GM18951 (cell line): ENCODE data around the gene ULK4.

Experiments
- POLR2A ChIP-seq: IDR thresholded peaks from 4 replicates; pipeline ENCODE4 v1.6.1; 2011; ENCODE audit warnings: mild to moderate bottlenecking; ENCODE audit not compliant: insufficient read length, insufficient read depth; ENCODE audit errors: extremely low read depth
- in situ Hi-C: fragments of 300-500 bp; cut with MboI; formaldehyde crosslinking; loops from one replicate; pipeline ENCODE4 v1.12.0; 2022; ENCODE audit warnings: low sequenced_read_pairs, mixed read lengths, inconsistent platforms; ENCODE audit not compliant: unreplicated experiment

Gene ULK4

DNA sequence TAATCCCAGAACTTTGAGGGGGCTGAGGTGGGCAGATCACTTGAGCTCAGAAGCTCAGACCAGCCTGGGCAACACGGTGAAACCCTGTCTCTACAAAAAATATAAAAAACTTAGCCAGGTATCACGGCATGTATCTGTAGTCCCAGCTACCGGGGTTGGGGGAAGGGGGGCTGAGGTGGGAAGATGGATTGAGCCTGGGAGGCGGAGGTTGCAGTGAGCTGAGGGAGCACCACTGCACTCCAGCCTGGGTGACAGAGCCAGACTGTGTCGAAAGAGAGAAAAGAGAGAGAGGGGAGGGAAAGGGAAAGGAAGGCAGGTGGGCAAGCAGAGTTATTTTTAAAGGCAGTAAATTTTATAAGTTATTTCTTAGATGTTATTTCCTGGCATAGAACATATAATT, 368.1 kb downstream of the ULK4 start:
- TF ChIP-seq POLR2A, result no peak
- in situ Hi-C loops, result no loop called here

DNA sequence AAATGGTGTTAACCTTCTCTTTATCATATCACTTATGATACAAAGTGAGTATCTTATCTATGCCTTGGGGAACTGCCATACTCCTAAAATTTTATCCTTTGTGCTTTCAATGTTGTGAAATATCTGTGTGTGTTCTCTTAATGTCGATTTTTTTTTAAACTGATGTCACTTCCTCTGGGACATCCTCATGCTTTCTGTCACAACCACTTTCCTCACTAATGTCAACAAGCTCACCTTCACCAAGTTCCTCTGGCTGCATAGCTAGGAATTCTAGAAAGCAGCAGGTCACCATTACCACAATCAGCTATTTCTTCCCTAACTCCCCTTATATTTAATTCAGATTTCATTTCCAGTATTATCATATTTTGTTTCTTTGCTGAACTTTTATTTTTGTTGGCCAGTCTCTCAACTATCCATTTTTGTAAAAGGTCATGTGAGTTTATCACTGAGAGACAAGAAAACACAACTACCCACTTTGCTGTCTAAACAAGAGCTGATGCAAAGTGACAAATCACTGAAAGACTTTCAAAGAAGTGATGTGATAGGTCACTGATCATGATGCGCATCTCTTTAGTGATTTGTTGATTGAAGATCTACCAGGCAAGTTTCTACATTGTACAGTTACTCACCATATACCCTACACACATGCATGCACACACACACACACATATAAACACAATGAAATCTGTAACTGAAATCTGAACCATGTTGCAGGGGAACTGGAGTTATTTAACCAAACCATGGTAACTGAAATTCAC, 369.0 kb downstream of the ULK4 start:
- no peak for TF ChIP-seq POLR2A
- in situ Hi-C loops, result no loop called here

DNA sequence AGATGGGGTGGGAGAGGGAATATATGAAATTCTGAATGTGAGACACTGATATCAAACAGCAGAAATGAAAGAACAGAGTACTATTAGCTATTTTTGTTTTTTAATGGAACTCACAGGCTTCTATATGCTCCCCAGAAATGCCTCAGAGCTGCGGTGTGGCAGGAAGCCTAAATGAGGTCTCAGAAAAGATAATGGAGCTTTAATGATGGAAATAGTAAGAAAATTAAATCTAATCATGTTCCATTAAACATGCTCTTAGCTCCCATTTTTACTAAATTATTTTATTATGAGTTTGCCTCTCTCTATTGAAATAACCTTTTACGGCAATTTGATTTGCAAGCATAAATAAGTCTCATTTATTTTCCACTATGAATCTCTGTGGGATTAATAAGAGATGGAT, 378.9 kb downstream of the ULK4 start:
- TF ChIP-seq POLR2A, result no peak
- in situ Hi-C loops, result no loop called here

DNA sequence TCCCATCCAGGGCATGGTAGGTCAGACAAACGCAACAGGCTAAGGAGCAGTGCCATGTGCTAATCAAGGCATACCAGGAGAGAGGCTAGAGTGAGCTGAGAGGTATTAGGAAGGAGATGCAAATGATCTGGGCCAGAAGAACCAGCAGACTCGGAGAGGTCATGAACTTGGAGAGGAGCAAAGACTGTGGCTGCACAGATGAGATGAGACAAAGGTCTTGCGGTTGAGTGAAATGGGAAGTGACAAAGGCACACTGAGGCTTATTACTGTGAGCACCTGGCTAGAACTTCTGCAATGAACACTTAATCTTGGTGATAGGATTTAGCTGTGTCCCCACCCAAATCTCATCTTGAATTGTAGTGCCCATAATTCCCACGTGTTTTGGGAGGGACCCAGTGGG, 380.2 kb downstream of the ULK4 start:
- in situ Hi-C loops, result no loop called here

DNA sequence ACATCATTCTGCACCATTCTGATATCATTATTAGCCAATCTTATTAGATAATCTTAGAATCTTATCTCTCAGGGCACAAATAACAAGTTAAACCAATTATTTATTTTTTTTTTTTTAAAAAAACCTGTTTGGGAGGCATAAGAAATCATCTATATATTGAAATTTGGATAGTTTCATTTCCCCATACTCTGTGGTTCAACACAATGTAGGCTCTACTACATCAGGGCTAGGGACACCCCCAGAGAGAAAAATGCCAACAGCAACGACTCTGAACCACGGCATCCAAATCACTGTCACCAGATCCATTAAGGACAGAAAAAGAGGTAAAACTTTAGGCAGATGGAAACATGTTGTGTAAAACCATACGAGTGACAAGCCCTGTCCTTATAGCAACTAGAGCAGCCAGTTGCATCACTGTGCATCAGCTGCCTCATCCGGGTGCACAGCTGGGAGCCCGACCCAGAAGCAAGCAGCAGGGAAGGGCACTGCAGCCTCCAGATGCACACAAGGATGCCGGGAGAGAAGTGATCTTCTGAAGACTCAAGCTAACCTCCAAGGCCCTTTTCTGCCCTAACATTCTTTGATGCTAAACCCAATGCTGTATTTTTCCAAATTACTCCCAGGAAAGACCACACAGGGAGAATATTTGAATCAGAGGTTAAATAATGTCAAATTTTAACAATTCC, 381.5 kb downstream of the ULK4 start:
- in situ Hi-C loops, result no loop called here
- TF ChIP-seq POLR2A, result no peak

More for the DNA sequence above, 380.2 kb downstream of the ULK4 start:
- TF ChIP-seq POLR2A, result no peak

DNA sequence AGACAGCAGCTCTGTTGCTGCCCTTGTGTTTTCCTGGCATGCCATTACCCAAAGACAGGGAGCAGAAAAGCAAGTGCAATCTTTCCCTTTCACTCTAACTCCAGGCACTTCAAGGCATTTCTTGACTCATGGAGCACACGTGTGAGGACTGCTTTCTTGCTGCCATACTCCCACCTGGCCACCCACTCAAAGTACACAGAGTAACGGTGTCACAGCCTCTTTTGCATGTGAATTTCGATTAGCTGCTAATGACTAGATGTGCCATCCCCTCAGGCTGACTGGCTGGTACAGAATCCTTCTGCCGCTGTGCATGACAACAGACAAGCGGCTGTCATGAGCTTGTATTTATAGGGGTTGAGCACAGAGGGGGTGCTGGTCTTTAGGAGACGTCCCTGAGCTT, 382.0 kb downstream of the ULK4 start:
- in situ Hi-C loops, result no loop called here
- no peak for TF ChIP-seq POLR2A

DNA sequence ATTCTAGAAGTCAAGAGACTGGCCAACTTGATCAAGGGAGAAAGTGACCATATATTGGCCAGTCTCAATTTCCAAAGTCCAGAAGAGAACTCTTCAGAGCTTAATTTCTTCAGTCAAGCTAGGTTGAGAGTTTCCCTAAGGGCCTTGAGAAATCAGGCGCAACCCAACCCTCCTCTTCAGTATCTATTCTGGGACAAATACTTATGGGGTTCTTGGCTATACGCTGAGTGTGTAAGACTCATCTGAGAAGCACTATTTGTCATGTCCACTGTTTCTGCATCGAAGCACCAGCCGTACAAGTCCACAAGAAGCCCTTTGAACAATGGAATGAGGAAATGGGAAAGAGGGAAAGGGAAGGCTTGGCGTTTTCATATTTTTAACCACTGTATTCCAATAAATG, 383.1 kb downstream of the ULK4 start:
- no peak for TF ChIP-seq POLR2A
- in situ Hi-C loops, result no loop called here

DNA sequence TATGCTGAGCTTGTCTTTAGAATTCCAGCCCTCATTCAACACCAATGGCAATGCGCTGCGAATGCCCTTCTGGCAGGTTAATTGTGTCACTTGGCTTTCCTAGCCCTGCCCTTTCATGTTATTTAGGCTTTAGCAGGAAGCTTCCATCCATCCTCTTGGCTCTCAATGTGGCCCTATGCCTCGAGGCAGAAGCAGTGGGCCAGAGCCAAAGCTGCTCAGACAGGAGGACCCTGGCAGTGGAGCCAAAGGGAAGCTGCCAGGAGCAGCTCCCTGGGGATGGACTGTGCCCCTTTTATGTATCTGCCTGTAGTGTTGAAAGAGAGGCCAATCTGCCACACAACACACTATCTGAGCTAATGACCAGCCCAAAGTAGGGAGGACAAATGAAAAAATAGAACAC, 386.2 kb downstream of the ULK4 start:
- TF ChIP-seq POLR2A, result no peak
- in situ Hi-C loops, result no loop called here

DNA sequence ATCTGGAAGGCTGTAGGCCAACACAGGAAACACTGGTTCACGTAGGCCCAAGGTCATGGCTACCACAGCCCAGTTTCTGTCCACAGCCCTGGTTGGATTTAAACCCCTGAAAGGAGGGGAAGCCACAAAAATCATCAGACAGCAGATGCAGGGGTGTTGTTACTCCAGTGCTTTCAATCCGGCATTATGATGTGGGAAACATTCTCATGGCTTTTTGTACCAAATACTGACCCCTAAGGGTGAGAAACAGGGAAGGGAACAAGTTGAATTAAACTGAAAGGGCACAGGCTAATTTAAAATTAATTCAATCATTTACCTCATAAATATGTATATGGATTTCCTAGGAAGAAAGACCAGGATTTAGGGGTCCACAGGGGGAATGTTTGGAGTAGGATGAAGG, 387.0 kb downstream of the ULK4 start:
- TF ChIP-seq POLR2A, result no peak
- in situ Hi-C loops, result no loop called here

DNA sequence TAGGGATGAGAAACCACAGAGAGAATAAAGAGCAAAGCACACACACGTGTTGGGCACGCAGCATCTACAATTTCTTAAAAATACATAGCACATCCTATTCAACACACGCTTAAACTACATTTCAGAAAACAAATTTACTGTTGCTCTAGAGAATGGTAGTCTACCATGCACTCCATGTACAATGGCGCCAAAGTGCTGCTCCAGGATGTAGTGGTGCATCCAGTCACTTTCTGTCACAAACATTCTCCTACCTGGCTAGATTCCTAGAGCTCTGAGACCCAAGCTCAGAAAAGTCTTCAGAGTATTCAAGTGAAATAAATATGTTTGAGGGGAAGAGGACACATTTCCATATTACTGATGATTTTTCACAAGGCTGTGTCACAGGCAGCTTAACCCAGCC, 388.3 kb downstream of the ULK4 start:
- no peak for TF ChIP-seq POLR2A
- in situ Hi-C loops, result no loop called here

DNA sequence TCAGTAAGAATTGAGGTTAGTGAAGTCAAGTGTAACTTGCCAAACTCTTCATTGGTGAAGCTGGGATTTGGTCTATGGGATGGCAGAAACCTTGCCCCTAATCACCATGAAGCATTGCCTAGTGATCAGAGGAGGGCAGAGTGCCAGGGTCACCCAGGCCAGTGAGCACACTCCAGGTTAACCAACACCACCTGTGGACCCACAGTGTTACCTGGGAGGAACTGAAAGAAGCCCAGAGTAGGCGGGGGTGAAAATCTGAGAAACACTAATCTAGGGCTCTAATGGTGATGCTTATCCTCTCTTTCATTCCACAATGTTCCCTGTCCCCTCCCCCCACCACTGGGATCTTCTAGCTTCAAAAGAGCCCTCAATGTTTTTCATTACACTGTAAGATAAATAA, 389.8 kb downstream of the ULK4 start:
- in situ Hi-C loops, result no loop called here
- TF ChIP-seq POLR2A, result no peak

DNA sequence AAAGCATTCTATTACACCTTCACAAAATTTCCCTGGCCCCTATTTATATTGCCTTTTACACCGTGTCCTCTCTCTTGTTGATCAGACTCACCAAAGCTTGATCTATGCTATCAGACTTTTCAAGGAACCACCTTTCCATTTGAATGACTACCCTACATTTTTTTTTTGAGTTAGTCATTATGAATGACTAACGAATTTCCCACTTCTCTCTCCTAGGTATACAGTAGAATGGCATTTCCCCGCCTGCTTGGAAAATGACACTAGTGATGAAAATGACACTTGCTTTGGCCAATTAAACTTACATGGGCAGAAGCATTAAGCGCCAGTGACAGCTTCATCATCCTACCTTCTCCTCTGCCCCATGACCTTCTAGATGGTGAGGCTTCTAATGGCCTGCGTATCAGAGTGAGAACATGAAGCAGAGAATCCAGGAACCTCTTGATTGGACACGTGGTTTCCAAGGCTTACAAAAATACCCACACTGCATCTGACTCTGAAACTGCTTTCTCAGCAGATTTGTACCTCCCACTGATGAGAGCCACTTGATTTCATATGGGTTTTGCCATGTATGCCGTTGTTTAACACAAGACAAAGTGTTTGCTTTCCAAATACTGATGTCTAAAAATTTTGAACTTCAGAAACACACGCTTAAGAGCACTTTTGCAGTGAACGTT, 392.1 kb downstream of the ULK4 start:
- in situ Hi-C loops, result no loop called here
- no peak for TF ChIP-seq POLR2A

DNA sequence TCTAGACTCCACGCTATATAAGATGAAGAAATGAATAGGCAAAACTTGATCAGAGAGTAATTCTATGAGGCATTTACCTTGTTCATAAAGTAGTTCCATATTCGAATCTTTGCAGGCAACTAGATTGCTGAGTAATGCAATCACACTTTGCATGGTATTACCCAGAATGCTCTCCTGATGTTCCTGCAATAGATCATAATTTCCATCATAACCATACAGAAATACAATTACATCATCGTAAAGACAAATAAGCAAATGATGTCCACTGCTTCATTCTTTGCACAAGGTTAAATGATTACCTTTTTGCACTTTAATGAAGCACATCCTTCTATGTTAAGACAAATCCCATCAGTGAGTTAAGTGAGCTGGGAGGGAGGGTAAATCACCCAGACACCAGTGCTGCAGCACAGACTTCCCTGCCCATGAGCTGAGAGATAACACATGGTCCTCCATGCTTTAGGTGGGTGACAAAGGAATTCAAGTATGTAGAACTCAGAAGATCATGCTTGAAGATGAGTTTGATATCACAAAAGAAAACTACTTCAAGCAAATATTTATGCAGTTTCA, 395.9 kb downstream of the ULK4 start:
- TF ChIP-seq POLR2A, result no peak
- in situ Hi-C loops, result no loop called here
